ENCODE data around the gene CLIP2. TPM values are rescaled to one million over a fixed set of nuclear protein-coding genes. Genes with fewer than 3 reads are reported as not detected.
A peak's percentile ranks its signal among the peaks of the same experiment; 100 is the strongest.

Gene CLIP2
- total RNA-seq, 1 donor from 2014 or later, result 61.7 TPM

GRCh38 chr7:74272305-74273038 is 16.7 kb upstream of the CLIP2 start:
- no peak for TF ChIP-seq CTCF (IDR thresholded peaks at IDR 0.05)
- ChIA-PET CTCF (interaction anchor here (0.8 to 2.0 kb wide), 3 partner anchors 12 to 66 kb away, joined by 4 to 8 read pairs (median 6); partner anchors contain the start of gene CLIP2), POLR2A (interaction anchor here (0.7 to 11.9 kb wide), 11 partner anchors 7 to 177 kb away, joined by 3 to 344 read pairs (median 7); partner anchors contain the start of genes CLIP2, LAT2 and RFC2)
- Mint-ChIP-seq H3K4me3 (peak overlapping the region; percentile 70), H3K9me3 (no peaks in the 10 kb centered on the region), H3K27ac (peak overlapping the region; percentile 80), H3K27me3 (no peaks in the 10 kb centered on the region), H3K36me3 (ENCODE audit: low read depth) (no peaks in the 10 kb centered on the region), H3K4me1 (peaks cover 55% of the 10 kb centered on the region)
- peak; percentile 81 for ATAC-seq (ENCODE audit: low read depth)
- intact Hi-C loops (cut with micrococcal nuclease), result loop anchor here (1.0 to 10.0 kb wide), 6 partner anchors 12 to 170 kb away; partner anchors contain the start of gene RFC2
- DNase-seq, result peak; percentile 71

- Mint-ChIP-seq H3K4me3 (no peak overlapping the region), H3K27me3 (no peaks in the 10 kb centered on the region), H3K4me1 (peaks cover 62% of the 10 kb centered on the region), H3K27ac (peak overlapping the region; percentile 83), H3K36me3 (ENCODE audit: low read depth) (no peaks in the 10 kb centered on the region), H3K9me3 (no peaks in the 10 kb centered on the region)
- ChIA-PET POLR2A (interaction anchor here (0.6 to 11.9 kb wide), 8 partner anchors 11 to 96 kb away, joined by 3 to 344 read pairs (median 6); partner anchors contain the start of genes CLIP2 and LAT2), CTCF (interaction anchor here (0.8 to 2.0 kb wide), 7 partner anchors 8 to 125 kb away, joined by 3 to 10 read pairs (median 5); partner anchors contain the start of gene CLIP2)
- DNase-seq, result peak; percentile 22
- no peak for ATAC-seq (ENCODE audit: low read depth)
- no peak for TF ChIP-seq CTCF (IDR thresholded peaks at IDR 0.05)
- intact Hi-C loops (cut with micrococcal nuclease), result loop anchor here (10.0 kb wide), 1 partner anchor 129 kb away; no protein-coding TSS in a partner anchor
Measured at GRCh38 chr7:74275401-74275881, 13.8 kb upstream of the CLIP2 start.

GRCh38 chr7:74277636-74278035 is 11.6 kb upstream of the CLIP2 start:
- Mint-ChIP-seq H3K36me3 (ENCODE audit: low read depth) (no peaks in the 10 kb centered on the region), H3K9me3 (no peaks in the 10 kb centered on the region), H3K27ac (no peak overlapping the region), H3K4me1 (peaks cover 52% of the 10 kb centered on the region), H3K27me3 (no peaks in the 10 kb centered on the region), H3K4me3 (no peak overlapping the region)
- no peak for ATAC-seq (ENCODE audit: low read depth)
- ChIA-PET CTCF (interaction anchor here (1.3 kb wide), 1 partner anchor 11 kb away, joined by 3 read pairs; no protein-coding TSS in a partner anchor), POLR2A (no interaction called here)
- DNase-seq, result no peak
- no peak for TF ChIP-seq CTCF (IDR thresholded peaks at IDR 0.05)
- intact Hi-C loops (cut with micrococcal nuclease), result loop anchor here (10.0 kb wide), 1 partner anchor 127 kb away; no protein-coding TSS in a partner anchor

GRCh38 chr7:74280985-74281384 is 8.2 kb upstream of the CLIP2 start:
- Mint-ChIP-seq H3K27ac (peak overlapping the region; percentile 46), H3K4me3 (no peak overlapping the region), H3K36me3 (ENCODE audit: low read depth) (no peaks in the 10 kb centered on the region), H3K4me1 (peaks cover 55% of the 10 kb centered on the region), H3K27me3 (no peaks in the 10 kb centered on the region), H3K9me3 (no peaks in the 10 kb centered on the region)
- no peak for TF ChIP-seq CTCF (IDR thresholded peaks at IDR 0.05)
- ATAC-seq (ENCODE audit: low read depth) (no peak), DNase-seq (no peak)
- intact Hi-C loops (cut with micrococcal nuclease), result no loop called here
- POLR2A ChIA-PET, result interaction anchor here (0.6 to 10.7 kb wide), 3 partner anchors 10 to 388 kb away, joined by 7 to 344 read pairs (median 7); partner anchors contain the start of gene LAT2
- CTCF ChIA-PET, result no interaction called here

Measured in activated B cell treated with CpG ODN at 0.5 μM for 24 hours (primary cell).